Immature natural killer cell (primary cell): Measurements from ENCODE around the gene NUDT4. TPM values are rescaled to one million over a fixed set of nuclear protein-coding genes. Genes with fewer than 3 reads are reported as not detected.

Experiments
- DNase-seq, 3 donors: peaks; one replicate each; pipeline ENCODE4 v3.0.0; 2022; ENCODE audit warnings: mixed read lengths in 1 of 3
- H3K27ac Mint-ChIP-seq, 6 donors: one replicate each; pipeline ENCODE4 v1.8.0; 2020; ENCODE audit warnings: mixed read lengths in 6 of 6, mild to moderate bottlenecking in 5 of 6, inconsistent platforms in 4 of 6, moderate library complexity in 3 of 6
- H3K27me3 Mint-ChIP-seq, 3 donors: one replicate each; pipeline ENCODE4 v1.8.0; 2020 to 2021; ENCODE audit warnings: low read depth in 3 of 3, mild to moderate bottlenecking in 3 of 3, mixed read lengths in 3 of 3, moderate library complexity in 3 of 3, inconsistent platforms in 1 of 3
- H3K36me3 Mint-ChIP-seq, 3 donors: one replicate each; pipeline ENCODE4 v1.8.0; 2020; ENCODE audit warnings: mixed read lengths in 3 of 3, inconsistent platforms in 2 of 3, mild to moderate bottlenecking in 2 of 3
- H3K4me1 Mint-ChIP-seq, 2 donors: one replicate each; pipeline ENCODE4 v1.8.0; 2020; ENCODE audit warnings: inconsistent platforms in 2 of 2, mild to moderate bottlenecking in 2 of 2, mixed read lengths in 2 of 2, moderate library complexity in 1 of 2
- H3K4me3 Mint-ChIP-seq, 5 donors: one replicate each; pipeline ENCODE4 v1.8.0; 2020; ENCODE audit warnings: mild to moderate bottlenecking in 5 of 5, mixed read lengths in 5 of 5, inconsistent platforms in 3 of 5, moderate library complexity in 3 of 5
- H3K9me3 Mint-ChIP-seq, 6 donors: one replicate each; pipeline ENCODE4 v1.8.0; 2020; ENCODE audit warnings: mild to moderate bottlenecking in 6 of 6, mixed read lengths in 6 of 6, inconsistent platforms in 4 of 6, moderate library complexity in 3 of 6
- polyA plus RNA-seq, 3 donors: library from polyadenylated mRNA; unstranded; fragments of 300-500 nt; fragmentation: Illumina TruSeq; gene quantifications; one replicate each; pipeline ENCODE4 v1.2.3, GENCODE V29; 2021

The NUDT4 gene
- 10 to 100 TPM; 29.7 to 34.1 (median 30.6) TPM for polyA plus RNA-seq

DNA sequence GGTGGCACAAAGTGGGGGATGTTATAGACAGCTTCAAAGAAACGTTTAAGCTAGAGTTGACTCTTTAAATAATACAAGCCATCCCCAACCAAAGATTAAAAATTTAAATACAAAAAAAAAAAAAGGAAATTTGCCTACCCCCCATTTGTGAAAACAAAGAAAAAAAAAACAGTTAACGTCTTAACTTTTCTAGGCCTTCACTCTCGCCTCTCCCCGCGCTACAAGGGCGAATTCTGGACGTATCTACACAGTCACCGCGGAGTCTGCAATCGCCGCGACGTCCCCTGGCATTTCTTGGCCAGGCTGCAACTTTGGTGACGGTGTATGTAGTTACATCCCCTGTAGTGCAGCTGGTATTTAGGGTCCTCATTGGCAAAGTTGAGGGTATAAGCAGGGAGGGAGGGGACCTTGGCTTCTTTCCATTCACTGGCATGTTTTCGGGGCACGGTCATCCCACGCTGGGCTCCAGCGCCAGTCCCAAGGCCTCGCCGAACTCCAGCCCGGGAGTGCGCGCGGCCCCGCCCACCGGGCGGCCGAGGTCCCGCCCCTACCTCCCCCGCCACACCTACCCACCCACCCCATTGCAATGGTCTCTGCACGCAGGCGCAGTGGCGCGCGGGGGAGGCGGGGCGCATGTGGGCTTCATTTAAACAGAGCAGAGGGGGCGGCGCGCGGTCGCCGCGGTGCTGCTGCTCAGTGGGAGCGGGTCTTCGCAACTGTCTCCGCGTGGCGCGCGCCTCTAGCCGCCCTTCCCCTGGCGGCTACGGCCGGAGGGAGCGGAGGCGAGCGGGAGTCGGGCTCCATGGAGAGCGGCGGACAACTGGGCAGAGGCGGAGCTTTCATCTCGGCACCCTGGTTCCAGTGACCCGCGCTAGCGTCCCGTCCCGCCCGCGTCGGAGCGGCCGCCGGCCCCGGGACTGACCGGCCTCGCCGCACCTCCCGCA, at the start of gene NUDT4:
Gene NUDT4, plus strand, starts transcription at position 674 of the 944 bp plus-strand sequence. CDS start 398 bp downstream, outside the sequence.
- H3K4me1 Mint-ChIP-seq: peaks cover 40 to 47% of the 10 kb centered on the region in 2 donors
- no peaks in the 10 kb centered on the region for H3K9me3 Mint-ChIP-seq
- peak within 1 kb of the TSS; percentile 97 to 100 (median 99) for H3K4me3 Mint-ChIP-seq
- H3K36me3 Mint-ChIP-seq: no peaks in the 10 kb centered on the region
- H3K27ac Mint-ChIP-seq: peak within 1 kb of the TSS; percentile 94 to 99 (median 97)
- DNase-seq: peak; percentile 96 to 97 (median 96)
- H3K27me3 Mint-ChIP-seq: peaks cover 5 to 8% (median 8%) of the 10 kb centered on the region in 3 donors

- Mint-ChIP-seq H3K27ac (no peak overlapping the region), H3K9me3 (no peaks in the 10 kb centered on the region), H3K27me3 (peaks cover 0 to 9% (median 1%) of the 10 kb centered on the region in 3 donors), H3K4me1 (no peaks in the 10 kb centered on the region), H3K4me3 (no peak overlapping the region), H3K36me3 (no peaks in the 10 kb centered on the region)
- no peak for DNase-seq
These were observed 44.7 kb upstream of the NUDT4 start for GRCh38 chr12:93333054-93333453.

DNA sequence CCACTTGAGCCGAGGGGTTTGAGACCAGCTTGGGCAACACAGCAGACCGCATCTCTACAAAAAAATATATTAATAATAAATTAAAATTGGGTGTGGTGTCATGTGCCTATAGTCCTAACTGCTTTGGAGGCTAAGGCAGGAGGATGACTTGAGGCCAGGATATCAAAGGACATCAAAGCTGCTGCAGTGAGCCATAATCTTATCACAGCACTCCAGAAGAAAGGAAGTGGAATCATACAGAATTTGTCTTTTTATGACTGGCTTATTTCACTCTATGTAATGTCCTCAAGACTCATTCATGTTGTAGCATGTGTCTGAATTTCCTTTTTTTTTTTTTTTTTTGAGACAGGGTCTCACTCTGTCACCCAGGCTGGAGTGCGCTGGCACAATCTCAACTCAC, 43.9 kb upstream of the NUDT4 start:
- Mint-ChIP-seq H3K4me3 (no peak overlapping the region), H3K36me3 (no peaks in the 10 kb centered on the region), H3K4me1 (no peaks in the 10 kb centered on the region), H3K27me3 (peaks cover 0 to 9% (median 1%) of the 10 kb centered on the region in 3 donors), H3K27ac (no peak overlapping the region), H3K9me3 (no peaks in the 10 kb centered on the region)
- no peak for DNase-seq

- no peaks in the 10 kb centered on the region for H3K4me1 Mint-ChIP-seq
- H3K9me3 Mint-ChIP-seq: no peaks in the 10 kb centered on the region
- no peak overlapping the region for H3K27ac Mint-ChIP-seq
- peaks cover 0 to 9% (median 1%) of the 10 kb centered on the region in 3 donors for H3K27me3 Mint-ChIP-seq
- no peak for DNase-seq
- no peak overlapping the region for H3K4me3 Mint-ChIP-seq
- no peaks in the 10 kb centered on the region for H3K36me3 Mint-ChIP-seq
These were observed 42.0 kb upstream of the NUDT4 start for GRCh38 chr12:93335603-93336162.

GRCh38 chr12:93336291-93336741, 41.4 kb upstream of the NUDT4 start:
- H3K4me3 Mint-ChIP-seq: no peak overlapping the region
- no peaks in the 10 kb centered on the region for H3K36me3 Mint-ChIP-seq
- H3K4me1 Mint-ChIP-seq: no peaks in the 10 kb centered on the region
- H3K9me3 Mint-ChIP-seq: no peaks in the 10 kb centered on the region
- H3K27me3 Mint-ChIP-seq: peaks cover 0 to 9% (median 1%) of the 10 kb centered on the region in 3 donors
- H3K27ac Mint-ChIP-seq: no peak overlapping the region
- no peak for DNase-seq

DNA sequence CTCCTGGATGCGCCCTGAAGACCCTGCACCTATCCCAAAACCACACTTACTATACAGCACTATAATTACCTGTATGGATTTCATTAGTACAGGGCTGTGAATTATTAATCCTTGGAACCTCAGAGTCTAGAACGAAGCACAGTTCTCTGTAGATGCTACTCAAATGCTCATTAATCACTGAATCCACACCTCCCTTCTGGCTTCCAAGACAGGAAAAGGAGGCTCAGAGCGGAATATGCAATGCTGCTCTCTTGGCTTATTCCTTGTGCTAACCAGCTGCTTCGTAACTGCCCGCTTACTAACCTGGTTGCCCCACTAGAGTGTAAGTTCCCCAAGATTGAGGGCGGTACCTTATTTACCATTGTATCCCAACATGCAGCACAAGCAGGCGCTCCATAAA, 39.1 kb upstream of the NUDT4 start:
- Mint-ChIP-seq H3K27ac (no peak overlapping the region), H3K4me3 (no peak overlapping the region), H3K27me3 (peaks cover 1 to 12% (median 1%) of the 10 kb centered on the region in 3 donors), H3K4me1 (no peaks in the 10 kb centered on the region), H3K9me3 (no peaks in the 10 kb centered on the region), H3K36me3 (no peaks in the 10 kb centered on the region)
- DNase-seq: no peak

DNA sequence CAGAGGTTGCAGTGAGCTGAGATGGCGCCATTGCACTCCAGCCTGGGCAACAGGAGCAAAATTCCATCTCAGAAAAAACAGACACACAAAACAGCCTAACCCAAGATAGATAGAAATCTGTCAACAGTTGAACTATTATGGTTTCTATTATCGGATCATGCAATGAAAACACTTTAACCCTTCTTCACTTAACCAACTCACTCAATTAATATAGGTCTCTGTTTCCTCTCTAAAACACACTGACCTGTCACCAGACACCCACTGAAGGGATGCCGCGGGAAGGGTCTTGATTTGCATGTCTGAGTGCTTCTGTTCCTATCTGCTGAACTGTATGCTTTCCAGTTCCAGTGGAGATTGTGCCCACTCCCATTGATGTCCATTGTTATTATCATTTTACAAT, 38.0 kb upstream of the NUDT4 start:
- no peak for DNase-seq
- Mint-ChIP-seq H3K4me3 (no peak overlapping the region), H3K4me1 (no peaks in the 10 kb centered on the region), H3K27ac (no peak overlapping the region), H3K9me3 (no peaks in the 10 kb centered on the region), H3K27me3 (peaks cover 1 to 12% (median 1%) of the 10 kb centered on the region in 3 donors), H3K36me3 (no peaks in the 10 kb centered on the region)

DNA sequence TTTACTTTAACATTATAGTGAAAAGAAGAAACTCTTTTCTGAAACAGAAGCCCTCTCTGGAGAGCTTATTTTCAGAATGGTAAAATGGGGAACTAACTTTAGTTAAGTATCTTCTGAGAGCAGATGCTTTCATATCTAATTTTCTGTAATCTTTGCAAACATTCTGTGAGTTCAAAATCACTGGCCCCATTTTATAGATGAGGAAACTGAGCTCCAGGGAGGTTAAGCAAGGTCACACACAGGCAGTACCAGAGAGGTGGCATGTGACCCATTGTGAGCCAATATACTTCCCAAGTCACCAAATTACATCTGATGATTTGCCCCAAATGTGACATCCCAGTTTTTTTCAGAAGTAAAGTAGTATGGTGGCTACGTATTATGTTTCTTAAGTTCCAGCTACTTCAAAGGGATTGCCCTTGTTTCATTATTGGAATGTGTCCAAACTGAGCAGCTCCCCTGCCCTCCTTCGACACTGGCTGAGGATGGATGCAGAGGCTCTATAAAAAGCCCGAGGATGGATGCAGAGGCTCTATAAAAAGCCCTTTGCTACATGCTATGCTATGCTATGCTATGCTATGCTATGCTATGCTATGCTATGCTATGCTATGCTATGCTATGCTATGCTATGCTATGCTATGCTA, 36.2 kb upstream of the NUDT4 start:
- no peak for DNase-seq
- H3K9me3 Mint-ChIP-seq: no peaks in the 10 kb centered on the region
- no peaks in the 10 kb centered on the region for H3K36me3 Mint-ChIP-seq
- H3K4me3 Mint-ChIP-seq: no peak overlapping the region
- peaks cover 1 to 7% (median 4%) of the 10 kb centered on the region in 3 donors for H3K27me3 Mint-ChIP-seq
- H3K27ac Mint-ChIP-seq: no peak overlapping the region
- no peaks in the 10 kb centered on the region for H3K4me1 Mint-ChIP-seq

DNA sequence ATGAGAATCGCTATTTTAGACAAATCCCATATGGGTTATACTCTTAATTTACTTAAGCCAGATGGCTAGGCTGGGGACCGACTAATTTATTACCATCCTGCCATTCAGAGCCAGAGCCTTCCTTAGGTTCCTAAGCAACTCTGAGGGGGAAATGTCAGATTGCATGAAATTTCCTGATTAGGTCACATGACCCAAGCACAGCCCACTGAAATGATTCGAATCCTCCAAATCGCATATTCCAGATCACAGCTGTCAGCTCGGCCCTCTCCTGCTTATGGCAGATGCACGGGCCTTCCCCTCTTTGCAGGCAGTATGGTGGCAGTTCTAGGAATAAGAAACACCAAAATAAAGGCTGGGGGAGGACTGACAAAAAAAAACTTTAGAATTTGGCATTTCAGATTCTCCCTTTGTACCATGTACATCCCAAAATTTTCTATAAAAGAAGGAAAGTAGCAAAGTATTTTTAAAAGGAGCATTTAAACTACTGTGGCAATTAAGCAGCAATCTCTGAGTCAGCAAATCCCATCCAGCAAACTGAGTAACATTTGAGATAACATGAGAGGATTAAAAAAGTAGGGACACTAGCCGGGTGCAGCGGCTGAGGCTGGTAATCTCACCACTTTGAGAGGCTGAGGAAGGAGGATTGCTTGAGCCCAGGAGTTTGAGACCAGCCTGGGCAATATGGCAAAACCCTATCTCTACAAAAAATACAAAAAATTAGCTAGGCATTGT, 30.5 kb upstream of the NUDT4 start:
- H3K9me3 Mint-ChIP-seq: no peaks in the 10 kb centered on the region
- H3K4me1 Mint-ChIP-seq: no peaks in the 10 kb centered on the region
- no peak overlapping the region for H3K27ac Mint-ChIP-seq
- peaks cover 2 to 6% (median 3%) of the 10 kb centered on the region in 3 donors for H3K27me3 Mint-ChIP-seq
- H3K36me3 Mint-ChIP-seq: no peaks in the 10 kb centered on the region
- no peak overlapping the region for H3K4me3 Mint-ChIP-seq
- DNase-seq: no peak

GRCh38 chr12:93348575-93349435, 28.9 kb upstream of the NUDT4 start:
- Mint-ChIP-seq H3K36me3 (no peaks in the 10 kb centered on the region), H3K4me3 (no peak overlapping the region), H3K27me3 (peaks cover 2 to 6% (median 3%) of the 10 kb centered on the region in 3 donors), H3K27ac (no peak overlapping the region), H3K4me1 (no peaks in the 10 kb centered on the region), H3K9me3 (no peaks in the 10 kb centered on the region)
- no peak for DNase-seq

DNA sequence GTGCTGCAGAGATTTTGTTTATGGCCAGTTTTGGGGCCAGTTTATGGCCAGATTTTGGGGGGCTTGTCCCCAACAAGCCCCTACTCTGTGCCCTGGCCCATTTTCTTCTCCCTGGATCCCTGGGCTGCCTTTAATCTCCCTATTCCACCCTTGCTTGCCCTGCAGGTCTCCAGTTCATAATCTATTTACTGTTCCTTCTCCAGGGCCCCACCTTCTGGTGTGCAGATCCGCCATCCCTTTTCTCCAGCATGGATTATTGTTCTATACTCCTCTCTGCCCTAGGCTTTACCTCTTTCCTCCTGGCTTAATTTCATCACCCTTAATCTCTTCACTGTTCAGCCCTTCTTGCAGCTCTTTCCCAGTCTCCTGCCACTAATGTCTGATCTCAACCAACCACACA, 26.0 kb upstream of the NUDT4 start:
- H3K4me3 Mint-ChIP-seq: no peak overlapping the region
- no peaks in the 10 kb centered on the region for H3K9me3 Mint-ChIP-seq
- DNase-seq: no peak
- H3K36me3 Mint-ChIP-seq: no peaks in the 10 kb centered on the region
- no peak overlapping the region for H3K27ac Mint-ChIP-seq
- no peaks in the 10 kb centered on the region for H3K4me1 Mint-ChIP-seq
- peaks cover 0 to 4% (median 3%) of the 10 kb centered on the region in 3 donors for H3K27me3 Mint-ChIP-seq

DNA sequence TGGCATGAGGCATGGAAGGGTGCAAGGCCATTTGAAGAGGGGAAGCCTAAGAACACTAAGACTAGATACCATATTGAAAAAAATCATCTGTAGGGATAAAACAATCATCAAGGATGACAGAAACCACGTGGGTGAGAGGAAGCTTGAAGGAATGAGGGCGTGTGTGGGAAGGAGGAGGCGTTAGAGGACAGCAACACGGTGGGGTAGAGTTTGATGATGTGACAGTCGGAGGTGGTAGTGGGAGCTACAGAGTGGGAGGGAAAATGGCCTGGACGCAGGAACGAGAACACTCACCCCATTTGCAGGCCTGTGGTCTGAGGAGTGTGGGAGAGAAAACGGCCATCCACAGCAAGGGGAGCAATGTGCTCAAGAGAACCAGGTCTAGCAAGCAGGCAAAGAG, 25.4 kb upstream of the NUDT4 start:
- Mint-ChIP-seq H3K27me3 (peaks cover 0 to 4% (median 3%) of the 10 kb centered on the region in 3 donors), H3K4me1 (no peaks in the 10 kb centered on the region), H3K27ac (no peak overlapping the region), H3K36me3 (no peaks in the 10 kb centered on the region), H3K4me3 (no peak overlapping the region), H3K9me3 (no peaks in the 10 kb centered on the region)
- no peak for DNase-seq

DNA sequence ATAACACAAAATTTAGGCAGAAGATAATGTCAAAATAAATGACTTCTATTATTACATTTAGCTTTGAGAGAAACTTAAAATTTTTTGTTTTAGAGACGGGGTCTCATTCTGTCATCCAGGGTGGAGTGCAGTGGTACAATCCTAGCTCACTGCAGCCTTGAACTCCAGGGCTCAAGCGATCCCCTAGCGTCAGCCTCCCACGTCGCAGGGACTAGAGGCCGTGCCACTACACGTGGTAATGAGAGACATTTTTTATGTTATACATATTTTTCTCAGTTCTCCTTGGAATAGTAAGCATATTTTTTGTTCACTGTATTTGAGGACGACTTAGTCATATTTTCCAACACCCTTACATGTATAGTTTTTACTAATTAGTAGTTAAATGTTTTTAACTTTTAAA, 21.5 kb upstream of the NUDT4 start:
- H3K36me3 Mint-ChIP-seq: no peaks in the 10 kb centered on the region
- no peak overlapping the region for H3K27ac Mint-ChIP-seq
- H3K9me3 Mint-ChIP-seq: no peaks in the 10 kb centered on the region
- no peak for DNase-seq
- peaks cover 0 to 5% (median 4%) of the 10 kb centered on the region in 3 donors for H3K27me3 Mint-ChIP-seq
- no peak overlapping the region for H3K4me3 Mint-ChIP-seq
- no peaks in the 10 kb centered on the region for H3K4me1 Mint-ChIP-seq
